HG02852 (cell line): ENCODE measurements around the gene VAV2.
"Not testable (repeated sequence)": the region's sequence is repeated elsewhere in the genome, so short reads cannot be mapped to it uniquely, and the experiment has no call there.

Source experiments
- ATAC-seq: cut with Tn5 transposase; IDR thresholded peaks from one replicate; pipeline ENCODE4 v1.9.1; 2021; ENCODE audit warnings: mild to moderate bottlenecking, moderate library complexity; ENCODE audit not compliant: unreplicated experiment

The VAV2 gene

DNA sequence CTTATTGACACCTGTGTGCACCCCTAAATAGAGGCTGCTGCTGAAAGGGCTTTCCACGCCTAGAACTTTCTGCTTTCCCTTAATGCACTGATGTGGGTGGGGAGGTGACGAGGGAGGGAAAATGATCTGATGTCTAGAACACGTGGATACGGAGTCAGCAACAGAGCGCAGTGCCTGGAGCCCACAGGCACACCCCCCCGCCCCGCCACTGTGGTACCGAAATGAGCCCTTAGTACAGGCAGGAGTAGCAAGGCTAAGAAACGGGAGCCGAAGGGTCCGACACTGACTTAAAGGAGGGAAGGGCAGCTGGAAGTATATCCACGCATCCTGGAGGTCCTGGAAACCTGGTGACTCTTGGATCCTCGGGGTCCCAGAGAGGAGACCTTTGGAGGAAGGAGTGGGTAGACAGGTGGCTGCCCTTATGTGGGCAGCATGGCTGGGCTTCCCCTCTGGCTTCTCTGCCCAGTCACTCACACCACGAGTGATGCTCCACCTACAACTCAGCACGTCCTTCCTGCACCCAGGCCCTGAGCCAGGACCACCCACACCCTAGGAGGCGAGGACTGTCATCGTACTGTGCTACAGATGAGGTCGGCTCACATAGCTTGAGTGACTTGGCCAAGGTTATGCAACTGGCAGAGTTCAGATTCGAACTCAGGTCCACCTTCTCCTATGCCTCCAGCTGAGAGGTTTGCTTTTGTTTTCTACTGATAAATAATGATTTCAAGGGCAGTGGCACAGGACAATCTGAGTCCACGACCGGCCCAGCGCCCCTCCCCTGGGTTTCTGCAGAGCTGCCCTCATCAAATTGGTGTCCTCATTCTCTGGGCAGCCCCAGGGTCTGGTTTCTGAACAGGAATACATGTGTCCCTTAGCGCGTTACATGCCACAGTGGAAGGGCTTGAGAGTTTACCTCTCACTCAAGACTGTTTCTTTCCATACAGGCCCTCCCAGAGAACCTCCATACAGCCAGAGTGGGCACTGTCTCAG lies 4.7 kb upstream of the VAV2 start:
- no peak for ATAC-seq

- no peak for ATAC-seq
These were observed 3.1 kb upstream of the VAV2 start for GRCh38 chr9:133995012-133995896.

DNA sequence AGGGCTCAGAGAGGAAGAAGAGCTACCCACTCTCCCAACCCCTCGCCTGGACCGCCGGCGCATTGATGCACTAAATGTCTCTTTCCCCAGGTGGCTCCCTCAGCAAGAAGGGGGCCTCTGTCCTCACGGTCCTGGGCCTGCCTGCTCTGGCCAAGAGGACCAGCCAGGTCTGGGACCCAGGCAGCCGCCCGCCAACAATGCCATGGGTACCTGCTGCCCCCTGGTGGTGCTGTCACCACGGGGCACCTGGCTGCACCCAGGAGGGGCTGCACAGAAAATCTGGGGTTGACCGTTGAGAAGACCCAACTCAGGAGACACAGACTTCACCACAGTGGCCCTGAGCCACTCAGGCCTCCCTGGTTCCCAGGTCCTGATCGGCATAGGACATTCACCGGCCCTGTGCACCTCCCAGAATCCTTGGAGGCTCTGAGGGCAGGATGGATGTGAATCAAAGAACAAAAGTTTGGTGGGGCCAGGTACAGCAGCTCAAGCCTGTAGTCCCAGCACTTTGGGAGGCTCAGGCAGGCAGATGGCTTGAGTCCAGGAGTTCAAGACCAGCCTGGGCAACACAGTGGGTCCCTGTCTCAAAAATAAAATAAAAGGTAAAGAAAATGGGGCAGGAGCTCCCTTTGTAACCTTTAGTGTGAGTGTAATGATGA lies 2.4 kb upstream of the VAV2 start:
- no peak for ATAC-seq

GRCh38 chr9:133993635-133994253 lies 1.6 kb upstream of the VAV2 start:
- no peak for ATAC-seq

DNA sequence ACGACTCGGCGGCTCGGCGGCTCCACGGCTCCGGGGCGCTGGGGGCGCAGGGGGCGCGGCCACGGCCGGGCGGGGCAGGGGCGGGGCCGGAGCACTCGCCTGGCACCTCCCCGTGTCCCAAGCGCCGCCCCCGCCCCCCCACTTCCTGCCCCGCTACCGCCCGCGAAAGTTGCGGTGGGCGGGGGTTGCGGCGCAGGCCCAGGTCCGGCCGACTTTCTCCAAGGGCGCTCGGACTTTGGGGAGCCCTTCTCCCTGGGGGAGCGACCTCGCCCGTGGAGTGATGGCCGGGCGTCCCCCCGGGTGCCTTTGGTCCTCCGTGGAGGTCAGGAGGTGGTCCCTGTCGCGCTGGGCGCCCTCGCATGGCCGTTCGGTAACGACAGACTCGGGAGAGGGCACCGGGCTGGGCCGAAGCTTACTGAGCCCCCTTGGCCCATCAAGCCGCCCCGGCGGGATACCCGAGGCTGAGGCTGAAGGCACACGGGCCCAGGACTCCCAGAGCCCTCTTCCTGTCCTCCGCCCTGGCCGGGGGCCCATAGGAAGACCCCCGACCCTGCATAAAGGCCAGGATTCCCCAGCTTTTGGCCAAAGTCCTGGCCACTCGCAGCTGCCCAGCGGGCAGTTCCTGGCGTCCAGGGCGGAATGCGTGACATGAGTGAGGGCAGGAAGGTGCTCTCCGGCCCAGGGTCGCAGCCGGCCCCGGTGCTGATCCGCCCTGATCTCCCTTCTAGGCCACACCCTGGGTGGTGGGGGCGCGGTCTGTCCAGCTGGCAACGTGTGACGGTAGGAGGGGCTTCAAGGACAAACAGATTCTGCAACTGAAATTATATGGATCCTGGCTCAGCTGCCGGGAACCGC lies 883 bp upstream of the VAV2 start:
- peak; percentile 50 for ATAC-seq

DNA sequence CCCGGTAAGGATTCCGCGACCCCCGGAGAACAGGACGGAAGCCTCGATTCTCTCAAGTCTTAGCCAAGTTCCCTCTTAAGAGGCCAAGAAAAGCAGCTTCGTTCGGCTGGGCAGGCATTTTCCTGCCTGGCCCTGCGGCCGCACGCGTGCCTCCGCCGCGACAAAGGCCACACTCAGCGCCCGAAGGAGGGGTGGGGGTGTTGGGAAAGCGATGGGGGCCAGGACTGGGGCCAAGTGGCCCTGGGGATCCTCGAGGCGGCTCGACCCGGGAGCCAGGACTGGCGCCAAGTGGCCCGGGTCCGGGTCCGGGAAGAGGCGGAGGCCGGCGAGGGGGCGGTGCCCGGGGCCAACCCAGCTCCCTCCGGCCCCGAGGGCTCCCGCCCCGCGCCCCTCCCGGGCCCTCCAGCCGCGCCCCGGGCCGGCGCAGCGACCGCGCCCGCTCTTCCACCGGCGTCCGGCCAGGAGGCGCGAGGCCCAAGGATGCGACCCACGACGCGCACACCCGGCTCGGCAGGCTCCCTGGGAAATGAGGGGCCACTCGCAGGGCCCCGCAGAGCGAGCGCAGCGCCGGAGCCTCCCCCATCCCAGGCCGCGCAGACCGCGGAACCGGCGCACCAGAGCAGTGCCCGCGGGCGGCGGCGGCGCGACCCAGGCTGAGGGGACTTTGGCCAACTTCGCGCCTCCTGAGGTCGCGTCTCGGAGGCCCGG lies 756 bp downstream of the VAV2 start:
- ATAC-seq, result no peak

- no peak for ATAC-seq
These were observed 1.5 kb downstream of the VAV2 start for GRCh38 chr9:133990366-133991213.

GRCh38 chr9:133989625-133990365 lies 2.3 kb downstream of the VAV2 start:
- ATAC-seq, result no peak

- ATAC-seq, result not testable (repeated sequence)
These were observed 3.4 kb downstream of the VAV2 start for GRCh38 chr9:133988771-133989170.

DNA sequence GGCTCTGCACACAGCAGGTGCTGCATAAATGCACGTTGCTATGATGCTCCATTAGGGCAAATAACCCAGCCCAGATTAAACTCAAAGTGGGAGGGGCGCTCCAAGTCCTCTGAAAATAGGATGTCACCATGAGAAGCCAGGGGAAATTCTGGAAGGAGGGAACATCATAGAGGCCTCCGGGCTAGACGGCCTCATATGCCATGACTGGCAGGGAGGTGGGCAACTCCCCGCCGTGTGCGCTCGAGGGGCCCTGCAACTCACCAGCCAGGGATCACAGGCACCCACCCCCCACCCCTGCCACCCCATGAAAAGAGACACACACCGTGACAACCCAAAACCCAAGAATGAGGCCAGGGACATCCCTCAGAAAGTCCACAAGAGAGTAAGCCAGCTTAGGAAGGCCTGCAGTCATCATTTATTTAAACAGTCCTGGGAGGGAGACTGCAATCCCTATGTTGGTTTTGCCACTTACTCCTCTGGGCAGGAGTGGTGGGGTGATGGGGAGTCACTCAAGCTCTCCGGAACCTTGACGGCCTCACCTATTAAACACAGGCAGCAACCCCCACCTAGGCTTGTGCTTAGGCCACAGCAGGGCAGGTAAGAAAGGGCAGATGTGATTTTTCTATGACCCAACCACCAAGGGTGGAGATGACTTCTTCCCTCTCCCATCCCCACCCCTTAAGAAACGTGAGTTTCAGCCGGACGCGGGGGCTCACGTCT lies 4.0 kb downstream of the VAV2 start:
- no peak for ATAC-seq

DNA sequence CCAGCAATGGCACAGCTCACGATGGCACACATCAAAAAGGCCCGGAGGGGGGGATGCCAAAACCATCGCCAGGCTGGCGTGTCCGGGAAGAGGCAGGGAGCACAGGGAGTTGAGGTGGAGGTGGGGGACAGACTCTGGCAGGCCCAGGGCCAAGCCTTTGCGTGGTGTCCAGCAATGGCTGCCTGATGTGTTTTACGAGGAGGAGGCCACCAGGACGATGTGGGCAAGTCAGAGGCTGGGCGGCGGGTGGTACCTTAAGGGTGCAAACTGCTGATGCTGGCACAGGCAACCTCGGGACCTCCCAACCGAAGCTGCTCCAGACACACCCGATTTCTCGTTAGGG lies 4.7 kb downstream of the VAV2 start:
- no peak for ATAC-seq

DNA sequence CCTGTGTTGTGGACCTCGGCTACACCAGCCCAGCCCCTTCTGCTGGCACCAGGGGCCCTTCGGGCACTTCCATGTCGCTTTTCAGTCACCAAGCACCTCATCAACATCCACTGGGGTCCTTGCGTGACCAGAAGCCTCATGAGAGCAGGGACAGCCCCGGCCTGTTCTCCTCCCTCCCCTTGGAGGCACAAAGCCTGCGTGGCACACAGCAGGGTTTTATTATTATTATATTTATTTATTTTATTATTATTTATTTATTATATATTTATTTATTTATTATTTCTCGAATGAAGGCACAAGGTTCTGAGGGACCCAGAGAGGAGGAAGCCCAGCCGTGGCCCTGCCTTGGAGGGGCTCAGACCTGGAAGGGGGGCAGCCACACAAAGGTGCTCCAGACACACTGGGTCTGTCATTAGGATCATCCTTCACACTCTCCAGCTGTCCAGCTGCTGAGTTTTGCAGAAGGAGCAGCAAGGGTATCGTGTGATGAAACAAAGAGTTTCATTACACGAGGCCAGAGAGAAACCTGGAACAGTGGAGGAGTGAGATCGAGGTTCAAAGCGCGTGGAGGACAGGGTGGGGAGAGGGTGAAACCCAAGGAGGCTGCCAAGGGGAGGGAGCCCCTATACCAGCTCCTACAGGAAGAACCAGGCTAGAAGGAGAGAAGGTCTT lies 5.2 kb downstream of the VAV2 start:
- ATAC-seq, result no peak

GRCh38 chr9:133986061-133986460 lies 6.1 kb downstream of the VAV2 start:
- no peak for ATAC-seq

GRCh38 chr9:133982971-133983720 lies 9.0 kb downstream of the VAV2 start:
- ATAC-seq, result no peak

DNA sequence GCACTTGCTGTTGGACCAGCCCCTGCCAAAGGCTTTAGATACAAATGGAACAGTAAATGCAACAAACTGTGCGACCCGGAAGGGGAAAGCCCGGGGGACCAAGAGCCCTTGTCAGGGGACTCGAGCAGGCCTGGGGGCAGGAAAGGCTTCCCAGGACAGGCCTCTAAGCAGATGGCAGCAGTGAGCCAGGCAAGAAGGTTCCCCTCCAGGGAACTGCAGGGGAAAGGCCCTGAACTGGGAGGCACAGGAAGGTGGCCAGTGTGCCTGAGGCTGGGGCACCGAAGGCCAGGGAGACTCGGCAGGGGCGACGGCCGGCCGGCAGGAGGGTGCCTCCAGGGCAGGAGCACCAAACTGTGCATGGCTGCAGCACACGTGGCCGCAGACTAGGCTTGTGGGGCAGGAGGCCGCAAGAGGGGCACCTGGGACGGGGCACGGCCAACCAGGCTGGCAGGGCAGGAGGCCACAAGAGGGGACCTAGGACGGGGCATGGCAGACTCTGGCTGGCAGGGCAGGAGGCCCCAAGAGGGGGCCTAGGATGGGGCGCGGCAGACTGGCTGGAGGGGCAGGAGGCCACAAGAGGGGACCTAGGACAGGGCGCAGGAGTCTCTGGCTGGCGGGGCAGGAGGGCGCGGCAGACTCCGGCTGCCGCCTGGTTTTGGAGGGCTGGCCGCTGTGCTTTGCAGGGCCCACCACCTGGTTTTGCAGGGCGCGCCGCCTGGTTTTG lies 10.0 kb downstream of the VAV2 start:
- no peak for ATAC-seq
